Activated T-cell treated with anti-CD3 and anti-CD28 coated beads, Interleukin-2, amount 50 U/mL, for 4 hours (primary cell): ENCODE measurements around the gene ITGBL1. TPM values are rescaled to one million over a fixed set of nuclear protein-coding genes. Genes with fewer than 3 reads are reported as not detected.

Experiments
- ATAC-seq, 2 donors: fragments of 200-7000 bp; cut with Tn5 transposase; one replicate each; pipeline ENCODE4 v1.10.0; 2021
- DNase-seq: peaks from one replicate; pipeline ENCODE4 v3.0.0-alpha.2; 2020
- H3K27me3 Mint-ChIP-seq: one replicate; pipeline ENCODE4 v1.8.0; 2021; ENCODE audit warnings: low read depth, mixed read lengths
- H3K36me3 Mint-ChIP-seq: one replicate; pipeline ENCODE4 v1.8.0; 2022; ENCODE audit warnings: mixed read lengths; ENCODE audit not compliant: insufficient read depth
- H3K4me1 Mint-ChIP-seq: one replicate; pipeline ENCODE4 v1.8.0; 2021; ENCODE audit warnings: low read depth, mixed read lengths
- H3K4me3 Mint-ChIP-seq: one replicate; pipeline ENCODE4 v1.8.0; 2021; ENCODE audit warnings: mild to moderate bottlenecking, moderate library complexity, mixed read lengths
- H3K9me3 Mint-ChIP-seq: one replicate; pipeline ENCODE4 v1.8.0; 2021; ENCODE audit warnings: mixed read lengths
- total RNA-seq, 3 donors: library from RNA; stranded (reverse); gene quantifications; one replicate each; pipeline ENCODE4 v1.2.1, GENCODE V29; 2021

ITGBL1 gene
- total RNA-seq, 3 donors from 2014 or later: 0.11 TPM; not detected in 2

GRCh38 chr13:101545521-101545920 lies 93.0 kb downstream of the ITGBL1 start:
- Mint-ChIP-seq H3K27me3 (no peaks in the 10 kb centered on the region), H3K36me3 (no peaks in the 10 kb centered on the region), H3K4me1 (no peaks in the 10 kb centered on the region), H3K4me3 (no peak overlapping the region), H3K9me3 (no peaks in the 10 kb centered on the region)
- DNase-seq: no peak
- no peak for ATAC-seq

- Mint-ChIP-seq H3K4me3 (no peak overlapping the region), H3K9me3 (no peaks in the 10 kb centered on the region), H3K27me3 (no peaks in the 10 kb centered on the region)
Observed at GRCh38 chr13:101552286-101552685, 99.8 kb downstream of the ITGBL1 start.

GRCh38 chr13:101552786-101553185 lies 100.3 kb downstream of the ITGBL1 start:
- DNase-seq (no peak), ATAC-seq (no peak)
- Mint-ChIP-seq H3K4me1 (no peaks in the 10 kb centered on the region), H3K27me3 (peaks cover 3% of the 10 kb centered on the region), H3K9me3 (no peaks in the 10 kb centered on the region), H3K36me3 (no peaks in the 10 kb centered on the region), H3K4me3 (no peak overlapping the region)

More at GRCh38 chr13:101552286-101552685, 99.8 kb downstream of the ITGBL1 start:
- no peak for ATAC-seq
- DNase-seq: no peak
- Mint-ChIP-seq H3K36me3 (no peaks in the 10 kb centered on the region), H3K4me1 (no peaks in the 10 kb centered on the region)

- H3K4me3 Mint-ChIP-seq: no peak overlapping the region
- DNase-seq (no peak), ATAC-seq (no peak)
- H3K4me1 Mint-ChIP-seq: no peaks in the 10 kb centered on the region
- H3K27me3 Mint-ChIP-seq: peaks cover 12% of the 10 kb centered on the region
- H3K36me3 Mint-ChIP-seq: no peaks in the 10 kb centered on the region
- no peaks in the 10 kb centered on the region for H3K9me3 Mint-ChIP-seq
Observed at GRCh38 chr13:101554420-101555125, 102.1 kb downstream of the ITGBL1 start.

GRCh38 chr13:101555610-101556009 lies 103.1 kb downstream of the ITGBL1 start:
- no peaks in the 10 kb centered on the region for H3K4me1 Mint-ChIP-seq

GRCh38 chr13:101556676-101557123 lies 104.2 kb downstream of the ITGBL1 start:
- Mint-ChIP-seq H3K4me3 (no peak overlapping the region), H3K4me1 (no peaks in the 10 kb centered on the region), H3K27me3 (peaks cover 16% of the 10 kb centered on the region), H3K9me3 (no peaks in the 10 kb centered on the region), H3K36me3 (no peaks in the 10 kb centered on the region)
- DNase-seq (no peak), ATAC-seq (no peak)

More at GRCh38 chr13:101555610-101556009, 103.1 kb downstream of the ITGBL1 start:
- Mint-ChIP-seq H3K4me3 (no peak overlapping the region), H3K27me3 (peaks cover 16% of the 10 kb centered on the region), H3K9me3 (no peaks in the 10 kb centered on the region), H3K36me3 (no peaks in the 10 kb centered on the region)
- no peak for DNase-seq
- ATAC-seq: no peak

- Mint-ChIP-seq H3K4me1 (no peaks in the 10 kb centered on the region), H3K9me3 (no peaks in the 10 kb centered on the region), H3K4me3 (no peak overlapping the region), H3K36me3 (no peaks in the 10 kb centered on the region), H3K27me3 (no peaks in the 10 kb centered on the region)
- ATAC-seq: no peak
- no peak for DNase-seq
Observed at GRCh38 chr13:101565317-101565716, 112.8 kb downstream of the ITGBL1 start.

- no peaks in the 10 kb centered on the region for H3K36me3 Mint-ChIP-seq
- H3K4me1 Mint-ChIP-seq: no peaks in the 10 kb centered on the region
- H3K9me3 Mint-ChIP-seq: no peaks in the 10 kb centered on the region
- no peak overlapping the region for H3K4me3 Mint-ChIP-seq
- DNase-seq (no peak), ATAC-seq (no peak)
- H3K27me3 Mint-ChIP-seq: no peaks in the 10 kb centered on the region
Observed at GRCh38 chr13:101567841-101568240, 115.4 kb downstream of the ITGBL1 start.

GRCh38 chr13:101569807-101570206 lies 117.3 kb downstream of the ITGBL1 start:
- DNase-seq (no peak), ATAC-seq (no peak)
- H3K9me3 Mint-ChIP-seq: no peaks in the 10 kb centered on the region
- no peak overlapping the region for H3K4me3 Mint-ChIP-seq
- no peaks in the 10 kb centered on the region for H3K36me3 Mint-ChIP-seq
- H3K4me1 Mint-ChIP-seq: no peaks in the 10 kb centered on the region
- H3K27me3 Mint-ChIP-seq: no peaks in the 10 kb centered on the region

- DNase-seq: no peak
- H3K36me3 Mint-ChIP-seq: no peaks in the 10 kb centered on the region
- no peaks in the 10 kb centered on the region for H3K27me3 Mint-ChIP-seq
- no peak overlapping the region for H3K4me3 Mint-ChIP-seq
- no peaks in the 10 kb centered on the region for H3K9me3 Mint-ChIP-seq
- ATAC-seq: no peak
- no peaks in the 10 kb centered on the region for H3K4me1 Mint-ChIP-seq
Observed at GRCh38 chr13:101570410-101570809, 117.9 kb downstream of the ITGBL1 start.

- Mint-ChIP-seq H3K4me3 (no peak overlapping the region), H3K9me3 (no peaks in the 10 kb centered on the region), H3K4me1 (no peaks in the 10 kb centered on the region), H3K27me3 (peaks cover 1% of the 10 kb centered on the region), H3K36me3 (no peaks in the 10 kb centered on the region)
- DNase-seq: no peak
- no peak for ATAC-seq
Observed at GRCh38 chr13:101572456-101572855, 120.0 kb downstream of the ITGBL1 start.

GRCh38 chr13:101575581-101575980 lies 123.1 kb downstream of the ITGBL1 start:
- H3K4me1 Mint-ChIP-seq: no peaks in the 10 kb centered on the region
- H3K27me3 Mint-ChIP-seq: peaks cover 1% of the 10 kb centered on the region
- H3K9me3 Mint-ChIP-seq: no peaks in the 10 kb centered on the region
- no peaks in the 10 kb centered on the region for H3K36me3 Mint-ChIP-seq
- no peak overlapping the region for H3K4me3 Mint-ChIP-seq
- DNase-seq: no peak
- ATAC-seq: no peak

GRCh38 chr13:101576455-101576854 lies 124.0 kb downstream of the ITGBL1 start:
- Mint-ChIP-seq H3K27me3 (peaks cover 1% of the 10 kb centered on the region), H3K4me3 (no peak overlapping the region), H3K9me3 (no peaks in the 10 kb centered on the region), H3K36me3 (no peaks in the 10 kb centered on the region), H3K4me1 (no peaks in the 10 kb centered on the region)
- ATAC-seq (no peak), DNase-seq (no peak)

- DNase-seq (no peak), ATAC-seq (no peak)
- Mint-ChIP-seq H3K36me3 (no peaks in the 10 kb centered on the region), H3K4me3 (no peak overlapping the region), H3K4me1 (no peaks in the 10 kb centered on the region), H3K27me3 (peaks cover 1% of the 10 kb centered on the region), H3K9me3 (no peaks in the 10 kb centered on the region)
Observed at GRCh38 chr13:101576977-101577376, 124.5 kb downstream of the ITGBL1 start.

- Mint-ChIP-seq H3K9me3 (no peaks in the 10 kb centered on the region), H3K27me3 (peaks cover 4% of the 10 kb centered on the region), H3K4me1 (no peaks in the 10 kb centered on the region), H3K4me3 (no peak overlapping the region), H3K36me3 (no peaks in the 10 kb centered on the region)
- no peak for ATAC-seq
- no peak for DNase-seq
Observed at GRCh38 chr13:101579281-101579802, 126.9 kb downstream of the ITGBL1 start.
